Fibroblast of skin of right biceps (primary cell): ENCODE data around the gene SETD3.

Experiments
- DNase-seq: peaks from one replicate; pipeline ENCODE4 v3.0.0-alpha.2; 2013

SETD3 gene

GRCh38 chr14:99387880-99388279, 92.8 kb downstream of the SETD3 start:
- no peak for DNase-seq

DNA sequence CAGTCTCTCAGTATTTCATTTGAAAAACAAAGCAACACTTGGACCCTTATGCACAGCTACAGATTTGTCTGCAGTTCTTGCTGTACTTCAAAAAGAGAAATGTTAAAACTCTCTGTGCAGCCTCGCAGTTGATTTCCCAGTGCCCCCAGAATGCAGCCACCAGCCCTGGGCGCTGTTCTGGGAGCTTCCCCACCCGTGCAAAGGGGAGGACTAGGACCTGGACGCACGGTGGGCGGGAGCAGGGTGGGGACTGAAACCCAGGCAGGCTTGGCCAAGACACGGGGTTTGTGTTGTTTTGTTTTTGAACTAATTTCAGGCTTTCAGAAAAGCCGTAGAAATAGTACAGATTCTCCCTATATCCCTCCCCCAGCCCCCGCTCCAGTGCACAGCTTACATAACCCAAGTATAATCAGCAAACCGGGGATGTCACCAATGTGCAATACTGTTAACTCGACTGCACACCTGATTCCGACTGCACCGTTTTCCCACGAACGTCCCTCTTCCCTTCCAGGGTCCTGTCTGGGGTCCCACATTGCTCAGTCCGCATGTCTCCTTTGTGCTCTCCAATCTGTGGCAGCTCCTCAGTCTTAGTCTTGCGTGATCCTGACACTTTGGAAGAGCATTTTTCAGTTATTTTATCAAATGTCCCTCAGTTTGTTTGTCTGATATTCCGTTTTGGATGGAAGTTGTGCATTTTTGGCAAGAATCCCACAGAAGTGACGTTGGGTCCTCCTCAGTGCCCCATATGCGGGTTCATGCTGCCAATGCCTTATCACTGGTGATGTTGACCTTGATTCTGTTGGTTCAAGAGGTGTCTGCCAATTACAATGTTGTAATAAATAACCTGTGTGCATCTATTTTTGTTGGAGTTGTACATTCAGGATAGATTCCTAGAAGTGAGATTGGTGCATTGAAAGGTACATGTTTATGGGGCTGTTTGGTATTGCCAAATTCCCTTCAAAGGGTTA, 95.9 kb downstream of the SETD3 start:
- no peak for DNase-seq

DNA sequence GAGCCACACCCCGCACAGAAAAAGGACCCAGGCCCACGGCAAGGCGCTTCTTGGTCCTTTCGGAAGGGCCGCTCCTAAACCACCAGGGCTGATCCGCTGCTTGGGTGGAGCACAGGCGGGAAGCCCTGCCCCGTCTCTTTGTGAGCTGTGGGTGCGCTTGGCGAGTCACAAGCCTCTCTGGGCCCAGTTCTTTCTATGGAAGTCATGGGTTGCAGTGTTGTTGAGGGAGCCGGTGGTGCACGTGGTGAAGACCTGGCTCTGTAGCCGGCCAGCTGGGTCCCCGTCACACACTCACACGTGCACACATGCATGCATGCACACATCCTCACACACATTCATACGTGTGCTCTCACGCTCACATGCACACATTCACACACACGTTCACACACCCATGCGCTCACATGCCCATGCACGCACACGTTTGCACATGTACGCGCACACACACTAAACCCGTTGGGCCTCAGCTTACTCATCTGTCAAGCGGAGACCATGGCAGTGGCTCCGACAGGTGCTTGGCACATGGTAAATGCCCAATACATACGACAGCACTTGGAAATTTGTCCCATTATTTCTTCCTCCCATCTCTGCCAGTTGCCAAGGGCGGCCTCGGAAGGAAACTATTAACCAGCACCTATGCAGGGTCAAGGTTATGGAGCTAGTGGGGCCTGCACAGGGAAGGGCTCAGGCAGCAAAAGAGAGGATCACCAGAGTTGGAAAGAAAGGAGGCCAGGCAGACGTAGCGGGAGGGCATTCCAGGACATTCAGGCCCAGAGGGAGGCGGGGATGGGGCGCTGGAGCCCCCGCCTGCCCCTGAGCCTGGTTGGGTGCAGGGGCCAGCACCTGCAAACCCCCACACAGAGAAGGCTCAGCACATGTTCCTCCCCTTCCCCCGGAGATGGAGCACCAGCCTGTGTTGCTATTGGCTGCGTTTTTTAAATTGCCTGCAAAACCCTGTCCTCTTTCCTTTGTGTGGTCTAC, 96.9 kb downstream of the SETD3 start:
- no peak for DNase-seq

GRCh38 chr14:99382781-99383471, 97.7 kb downstream of the SETD3 start:
- DNase-seq = no peak

DNA sequence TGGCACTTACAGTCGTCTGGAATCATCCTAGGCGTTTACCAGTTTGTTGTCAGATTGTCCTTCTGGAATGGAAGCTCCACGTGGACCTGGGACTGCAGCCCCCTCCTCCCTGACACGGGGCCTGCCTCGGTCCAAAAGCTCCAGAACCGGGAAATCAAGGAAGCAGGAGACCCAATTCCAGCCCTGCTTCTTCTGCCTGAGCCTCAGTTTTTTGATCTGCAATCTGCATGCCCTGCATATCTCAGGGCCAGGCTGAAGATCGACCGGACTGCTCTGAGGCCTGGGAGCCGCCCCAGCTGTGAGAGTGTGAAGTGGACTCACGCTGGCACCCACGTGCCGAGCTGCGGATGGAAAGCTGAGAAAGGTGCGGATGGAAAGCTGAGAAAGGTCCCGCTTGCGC, 98.6 kb downstream of the SETD3 start:
- DNase-seq = no peak

DNA sequence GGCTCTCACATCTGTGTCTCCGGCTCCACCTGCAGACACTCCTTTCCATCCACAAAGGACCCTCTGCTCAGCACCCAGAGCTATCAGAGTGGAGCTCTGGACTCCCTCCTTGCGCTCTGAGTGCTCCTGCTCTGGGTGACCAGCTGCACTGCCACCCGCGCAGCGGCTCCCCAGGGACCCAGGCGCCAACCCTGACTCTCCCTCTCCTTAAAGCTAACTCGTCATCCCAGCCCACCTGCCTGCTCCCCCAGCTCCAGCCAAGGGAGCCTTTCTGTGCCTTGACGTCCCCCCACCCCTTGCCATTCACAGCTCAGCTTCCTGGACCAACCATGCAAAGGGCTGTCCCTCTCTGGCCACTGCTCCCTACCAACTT, 99.0 kb downstream of the SETD3 start:
- no peak for DNase-seq

GRCh38 chr14:99380991-99381687, 99.5 kb downstream of the SETD3 start:
- no peak for DNase-seq

- DNase-seq = no peak
Measured at GRCh38 chr14:99380402-99380801, 100.3 kb downstream of the SETD3 start.

DNA sequence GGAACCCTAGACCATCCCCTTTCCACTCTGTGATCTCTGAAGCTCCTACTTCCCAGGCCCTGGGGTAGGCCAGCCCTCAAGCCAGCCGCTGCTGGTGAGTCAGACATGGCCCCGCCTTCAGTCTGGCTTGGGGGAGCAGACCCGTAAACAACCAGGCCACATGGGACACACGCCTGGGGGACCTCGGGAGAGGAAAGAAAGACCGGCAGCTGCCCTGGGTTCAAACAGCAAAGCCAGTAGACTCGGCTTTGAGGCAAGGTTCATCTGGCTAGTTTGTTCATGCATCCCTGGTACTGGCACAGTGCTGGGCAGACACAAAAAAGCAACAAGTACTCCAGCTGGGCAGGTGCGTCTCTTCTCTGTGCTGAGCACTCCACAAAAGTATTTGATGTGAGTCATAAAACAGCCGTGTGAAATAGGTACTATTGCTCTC, 101.9 kb downstream of the SETD3 start:
- peak; percentile 26 for DNase-seq

GRCh38 chr14:99377951-99378350, 102.7 kb downstream of the SETD3 start:
- no peak for DNase-seq

GRCh38 chr14:99374964-99375363, 105.7 kb downstream of the SETD3 start:
- no peak for DNase-seq

DNA sequence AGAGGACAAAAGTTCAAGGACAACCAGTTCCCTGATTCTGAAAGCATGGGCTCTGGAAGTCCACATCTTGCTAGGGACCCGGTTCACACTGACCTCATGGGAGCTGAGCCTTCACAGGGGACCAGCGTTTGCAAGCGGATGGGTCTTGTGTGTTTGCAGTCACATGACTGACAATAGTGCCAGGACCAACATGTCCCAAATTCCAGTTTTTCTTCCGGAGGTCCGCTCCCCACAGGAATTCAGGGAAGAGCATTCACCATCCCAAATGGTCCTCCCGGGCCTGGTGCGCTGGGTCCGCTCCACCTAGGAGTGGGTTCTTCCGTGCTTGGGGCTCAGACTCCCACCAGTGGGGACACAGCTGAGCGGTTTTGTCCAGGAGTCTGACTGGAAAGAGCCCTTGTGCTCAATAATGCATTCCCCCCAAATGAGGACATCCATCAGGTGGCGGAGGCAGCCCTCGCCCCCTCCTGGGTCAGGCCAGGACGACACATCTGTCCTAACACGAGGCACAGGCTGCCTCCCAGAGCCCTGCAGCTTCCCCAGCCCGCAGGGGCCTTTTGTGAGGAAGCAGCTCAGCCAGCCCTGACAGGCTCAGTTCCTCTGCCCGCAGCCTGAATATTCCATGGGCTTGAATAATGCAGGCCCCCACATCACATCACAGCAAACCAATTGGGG, 116.9 kb downstream of the SETD3 start:
- no peak for DNase-seq

DNA sequence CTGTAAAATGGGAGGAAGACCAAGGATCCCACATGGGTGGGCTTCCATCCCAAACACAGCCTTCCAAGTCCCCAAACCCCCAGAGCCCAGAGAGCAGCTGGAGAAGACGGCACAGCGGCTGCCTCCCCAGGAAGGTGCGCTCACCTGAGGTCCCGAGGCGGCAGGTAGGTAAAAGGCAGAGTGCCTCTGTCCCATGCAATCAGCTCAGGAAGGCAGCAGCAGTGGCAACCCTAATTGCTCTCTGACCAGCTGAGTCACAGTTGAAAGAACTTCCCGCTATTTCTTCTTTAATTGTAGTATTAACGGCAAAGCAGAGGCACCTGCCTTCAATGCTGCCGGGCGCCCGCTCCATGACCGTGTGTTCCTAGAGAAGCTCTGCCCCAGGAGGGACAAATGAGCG, 117.6 kb downstream of the SETD3 start:
- no peak for DNase-seq

DNA sequence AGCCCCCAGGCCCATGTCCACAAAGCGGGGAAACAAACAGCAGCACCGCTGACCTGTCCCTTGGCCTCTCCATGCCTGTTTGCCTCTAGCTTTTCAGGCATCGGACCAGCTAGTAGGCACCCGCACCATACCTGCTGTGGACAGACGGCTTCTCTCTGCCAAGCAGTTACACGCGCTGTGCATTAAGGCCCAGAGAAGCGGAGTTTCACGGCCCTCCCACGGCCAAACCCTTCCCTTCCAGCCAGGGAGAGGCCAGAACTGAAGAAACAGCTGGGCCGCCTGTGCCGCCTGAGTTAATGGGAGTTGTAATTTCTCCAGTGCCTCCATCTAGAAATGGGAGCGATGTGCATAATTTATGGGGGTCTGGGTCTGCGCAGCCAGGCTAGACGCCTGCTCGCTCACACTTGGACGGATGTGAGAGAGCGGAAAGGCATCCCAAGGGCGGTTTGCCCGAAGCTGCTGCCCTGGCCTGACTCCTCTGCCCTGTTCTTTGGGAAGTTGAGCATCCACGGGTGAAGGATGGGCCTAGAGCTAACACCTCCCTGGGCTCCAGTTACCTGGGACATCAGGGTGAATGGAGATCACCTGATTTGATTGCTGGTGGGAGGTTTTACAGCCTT, 119.0 kb downstream of the SETD3 start:
- DNase-seq = no peak

- DNase-seq = no peak
Measured at GRCh38 chr14:99360774-99361595, 119.7 kb downstream of the SETD3 start.

GRCh38 chr14:99359906-99360305, 120.8 kb downstream of the SETD3 start:
- no peak for DNase-seq

DNA sequence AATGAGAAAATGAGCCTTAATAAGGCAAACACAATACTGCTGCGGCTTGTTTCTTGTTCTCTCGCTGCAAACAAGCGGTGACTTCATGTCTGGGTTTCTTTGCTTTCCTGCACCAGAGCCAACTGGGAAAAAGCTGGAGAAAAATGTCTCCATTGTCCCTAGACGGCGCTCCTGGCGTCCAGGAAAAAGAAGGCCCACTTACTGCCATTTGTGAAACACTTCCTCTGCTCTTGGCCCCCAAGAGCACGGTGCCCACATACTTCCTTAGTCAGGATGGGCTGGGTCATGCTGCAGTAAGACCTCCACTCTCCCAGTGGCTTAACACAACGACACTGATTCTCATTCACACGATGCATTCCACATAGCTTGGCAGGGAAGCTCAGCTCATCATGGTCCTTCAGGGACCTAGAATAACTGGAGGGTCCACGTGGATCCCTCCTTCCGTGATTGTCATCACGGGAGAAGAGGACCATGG, 122.7 kb downstream of the SETD3 start:
- no peak for DNase-seq

DNA sequence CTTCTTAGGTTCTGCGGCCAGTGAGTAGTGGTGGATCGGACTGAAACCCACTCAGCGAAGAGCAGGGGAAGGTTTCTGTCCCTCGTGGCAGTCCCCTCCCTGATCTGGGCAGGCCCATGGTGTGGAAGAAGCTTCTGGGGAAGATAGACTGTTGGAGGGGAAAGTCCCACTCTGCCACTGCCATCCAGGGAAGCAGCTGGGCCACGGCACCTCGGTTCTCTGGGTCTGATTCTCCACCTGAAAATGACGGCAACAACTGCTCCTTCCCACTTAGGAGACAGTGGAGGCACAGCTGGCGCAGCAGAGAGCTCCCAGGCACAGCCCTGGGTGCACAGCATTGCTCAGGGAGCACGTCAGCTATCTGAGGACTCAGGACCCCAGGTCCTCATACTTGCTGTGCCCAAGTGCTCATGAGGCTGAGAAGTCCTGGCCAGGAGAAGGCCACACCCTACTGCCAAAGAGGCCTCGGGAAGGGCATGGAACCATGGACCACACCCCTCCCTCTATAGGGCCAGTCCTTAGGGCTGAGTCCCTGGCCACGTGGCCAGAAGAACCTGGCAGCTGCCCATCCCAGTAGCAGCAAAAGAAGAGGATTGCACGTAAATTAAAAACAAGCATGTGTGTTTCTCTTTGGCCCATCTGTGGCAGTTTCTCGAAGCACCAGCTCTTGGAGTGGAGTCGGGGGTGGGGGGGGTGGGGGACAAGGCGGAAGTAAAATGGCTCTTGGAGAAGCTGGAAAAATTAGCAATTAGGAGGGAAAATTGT, 123.3 kb downstream of the SETD3 start:
- no peak for DNase-seq

GRCh38 chr14:99356031-99356608, 124.5 kb downstream of the SETD3 start:
- DNase-seq = no peak
